Measurements from ENCODE around the gene TMEM184C.

TMEM184C gene

DNA sequence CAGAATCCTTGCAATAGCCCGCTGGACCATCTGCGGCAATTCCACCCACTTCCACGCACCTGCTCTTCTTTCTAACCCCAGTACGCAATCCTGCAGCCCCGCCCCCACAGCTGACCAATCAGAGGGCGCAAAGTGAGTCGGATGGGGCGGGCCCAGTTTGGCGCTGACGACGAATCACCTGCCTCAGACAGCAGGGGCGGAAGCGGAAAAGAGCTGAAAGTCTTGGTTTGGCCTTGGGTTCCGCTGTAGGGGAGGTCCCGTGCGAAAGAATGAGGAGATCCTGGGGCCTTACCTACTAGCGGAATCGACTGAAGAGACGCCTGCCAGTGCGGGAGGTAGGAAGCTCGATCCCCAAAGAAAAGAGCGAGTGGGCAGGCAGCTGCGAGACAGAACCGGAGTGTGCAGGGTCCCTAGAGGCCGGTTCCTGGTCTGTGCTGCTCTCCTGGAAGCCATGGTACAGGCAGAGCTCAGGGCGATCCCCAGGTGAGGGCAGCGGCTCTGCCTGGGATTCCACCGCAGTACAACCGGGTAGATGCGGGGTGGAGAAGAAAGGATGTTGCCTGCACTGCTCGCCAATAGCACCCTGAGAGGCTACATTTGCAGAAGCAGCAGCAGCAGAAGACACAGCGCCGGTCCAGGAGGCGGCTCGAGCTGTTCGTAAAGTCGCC, at the start of gene TMEM184C:
TMEM184C (plus strand) TSS at position 225 of the 668 bp plus-strand sequence. CDS start 560 bp downstream, outside the sequence.
- DNase-seq (ENCODE audit: low read depth): peak; percentile 95

GRCh38 chr4:147570616-147571015, 46.6 kb upstream of the TMEM184C start:
- peak; percentile 18 for DNase-seq (ENCODE audit: low read depth)

DNA sequence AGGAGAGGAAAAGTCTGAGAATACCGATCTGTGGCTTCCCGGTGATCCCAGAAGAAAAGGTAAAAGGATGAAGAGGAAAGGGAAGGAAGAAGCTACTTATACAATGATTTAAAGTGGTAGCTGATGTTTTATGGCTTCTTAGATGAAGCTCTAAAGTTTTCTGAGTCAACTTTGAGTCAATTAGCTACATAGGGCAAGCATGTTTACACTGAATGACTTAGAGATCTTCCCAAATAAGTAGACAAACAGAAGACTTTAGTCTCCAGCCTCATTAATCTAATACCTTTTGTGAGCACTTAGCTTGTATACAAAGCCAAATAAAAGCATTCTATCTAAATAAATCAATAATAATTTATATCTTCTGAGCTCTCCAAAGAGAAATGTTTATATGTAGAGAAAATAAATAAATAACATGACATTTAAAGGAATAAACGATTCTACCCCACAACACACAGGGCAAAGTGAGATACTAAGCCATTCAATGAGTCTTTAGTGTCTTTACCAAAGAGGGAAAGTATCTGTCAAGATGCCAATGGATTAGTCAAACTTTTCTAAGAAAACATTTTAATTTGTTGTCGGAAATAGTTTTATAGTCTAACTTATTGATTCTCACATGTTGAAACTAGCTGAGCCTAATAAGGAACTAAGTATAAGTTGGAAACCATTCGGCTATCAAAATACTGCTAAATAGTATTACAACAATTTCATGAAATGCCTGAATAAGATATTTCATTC, 46.0 kb upstream of the TMEM184C start:
- peak; percentile 62 for DNase-seq (ENCODE audit: low read depth)

DNA sequence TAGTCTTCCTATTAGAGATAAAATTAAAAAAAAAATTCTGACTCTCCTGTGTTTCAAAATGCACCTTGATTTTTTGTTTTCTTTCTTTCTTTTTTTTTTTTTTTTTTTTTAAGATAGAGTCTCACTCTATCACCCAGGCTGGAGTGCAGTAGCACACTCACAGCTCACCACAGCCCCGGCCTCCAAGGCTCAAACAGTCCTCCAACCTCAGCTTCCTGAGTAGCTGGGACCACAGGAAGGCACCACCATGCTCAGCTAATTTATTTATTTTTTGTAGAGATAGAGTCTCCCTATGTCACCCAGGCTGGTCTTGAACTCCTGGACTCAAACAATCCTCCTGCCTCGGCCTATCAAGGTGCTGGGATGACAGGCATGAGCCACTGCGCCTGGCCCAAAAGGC, 41.1 kb upstream of the TMEM184C start:
- DNase-seq (ENCODE audit: low read depth): no peak

DNA sequence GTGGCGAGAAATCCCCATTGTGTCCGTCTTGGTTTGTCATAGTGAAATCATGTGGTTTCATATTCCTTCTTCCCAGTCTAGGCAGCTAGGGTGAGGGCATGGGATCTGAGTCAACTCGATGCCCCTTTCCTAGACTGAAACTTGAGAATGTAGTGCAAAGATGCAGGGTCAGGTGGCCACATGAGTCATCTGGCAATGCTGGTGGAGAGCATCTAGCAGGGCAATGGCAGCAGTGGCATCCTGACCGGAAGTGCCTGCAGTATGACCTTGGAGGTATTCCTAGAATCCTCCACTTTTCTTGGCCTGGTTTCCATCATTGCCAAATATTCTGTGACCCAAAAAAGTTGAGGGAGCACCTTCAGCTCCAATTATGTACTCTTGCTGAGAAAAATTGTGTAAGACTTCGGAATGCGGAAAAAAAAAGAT, 39.1 kb upstream of the TMEM184C start:
- DNase-seq (ENCODE audit: low read depth): peak; percentile 97

DNA sequence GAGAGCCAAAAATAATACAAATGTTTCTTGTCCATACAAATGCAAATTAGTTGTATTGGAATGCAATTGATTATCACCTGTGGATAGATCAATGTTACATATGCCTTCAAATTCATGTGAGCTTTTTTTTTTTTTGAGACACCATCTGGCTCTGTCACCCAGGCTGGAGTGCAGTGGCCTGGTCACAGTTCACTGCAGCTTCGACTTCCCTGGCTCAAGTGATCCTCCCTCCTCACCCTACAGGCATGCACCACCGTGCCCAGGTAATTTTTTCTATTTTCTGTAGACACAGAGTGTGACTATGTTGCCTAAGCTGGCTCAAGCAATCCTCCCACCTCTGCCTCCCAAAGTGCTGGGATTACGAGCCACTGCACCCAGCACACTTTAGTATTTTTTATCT, 38.6 kb upstream of the TMEM184C start:
- DNase-seq (ENCODE audit: low read depth): no peak

DNA sequence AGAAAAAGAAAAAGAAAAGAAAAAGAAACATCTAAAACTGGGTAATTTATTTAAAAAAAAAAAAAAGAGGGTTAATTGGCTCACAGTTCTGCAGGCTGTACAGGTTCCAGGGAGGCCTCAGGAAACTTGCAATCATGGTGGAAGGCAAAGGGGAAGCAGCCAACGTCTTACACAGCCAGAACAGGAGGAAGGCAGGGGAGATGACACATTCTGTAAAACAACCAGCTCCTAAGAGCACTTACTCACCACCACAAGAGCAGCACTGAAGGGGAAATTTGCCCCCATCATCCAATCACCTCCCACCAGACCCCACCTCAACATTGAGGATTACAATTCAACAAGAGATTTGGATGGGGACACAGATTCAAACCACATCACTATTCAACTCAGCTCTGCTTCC, 36.8 kb upstream of the TMEM184C start:
- DNase-seq (ENCODE audit: low read depth): peak; percentile 56

DNA sequence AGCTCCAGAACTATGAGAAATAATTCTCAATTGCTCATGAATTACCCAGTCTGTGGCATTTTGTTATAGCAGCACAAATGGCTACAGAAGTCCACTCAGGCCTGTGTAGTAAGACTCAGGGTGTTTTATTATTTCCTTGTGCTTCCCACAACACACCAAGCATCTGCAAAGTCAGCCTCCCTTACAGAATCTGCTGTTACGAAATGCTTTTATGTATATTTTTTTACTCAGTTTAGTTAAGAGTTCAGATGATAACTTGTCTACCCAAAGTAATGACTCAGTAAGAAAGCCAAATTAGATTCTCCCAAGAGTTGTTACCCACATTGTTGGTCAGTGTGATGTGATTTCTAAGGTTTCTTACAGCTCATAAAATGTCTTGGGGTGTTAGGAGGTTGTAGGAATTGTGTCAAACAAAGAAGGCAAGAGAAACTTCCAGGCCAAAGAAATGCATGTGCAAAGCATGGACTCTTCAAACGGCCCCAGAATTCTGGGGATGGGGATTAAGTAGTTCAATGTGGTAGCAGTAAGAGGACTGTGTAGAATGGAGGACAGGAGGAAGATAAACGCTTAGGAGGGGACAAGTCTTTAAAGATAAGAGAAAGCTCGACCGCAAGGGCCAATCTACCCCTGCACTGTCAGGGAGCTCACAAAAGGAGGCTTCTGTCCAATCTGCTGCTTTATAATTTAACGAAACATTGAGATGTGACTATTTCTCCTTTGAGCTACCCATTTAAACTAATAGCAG, 35.4 kb upstream of the TMEM184C start:
- peak; percentile 86 for DNase-seq (ENCODE audit: low read depth)

- DNase-seq (ENCODE audit: low read depth): peak; percentile 49
Measured at GRCh38 chr4:147582386-147583060, 34.7 kb upstream of the TMEM184C start.

DNA sequence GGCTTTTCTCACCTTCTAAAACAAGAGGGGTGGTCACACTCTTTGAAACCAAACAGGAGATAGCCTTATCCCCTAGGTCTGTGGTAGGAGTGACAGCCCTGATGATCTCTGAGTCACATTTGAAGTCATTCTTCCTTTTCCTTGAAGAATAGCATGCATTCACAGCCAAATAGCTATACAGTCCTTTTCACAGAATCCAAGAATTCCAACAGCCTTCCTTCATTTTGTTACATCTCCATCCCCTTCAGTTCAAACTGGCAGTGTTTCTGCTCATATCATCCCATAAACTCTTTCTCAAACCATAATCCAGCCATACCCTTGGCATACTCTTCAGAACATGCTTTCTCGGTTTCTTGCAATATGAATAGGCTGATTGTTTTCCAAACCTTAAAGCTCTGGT, 33.3 kb upstream of the TMEM184C start:
- peak; percentile 50 for DNase-seq (ENCODE audit: low read depth)

DNA sequence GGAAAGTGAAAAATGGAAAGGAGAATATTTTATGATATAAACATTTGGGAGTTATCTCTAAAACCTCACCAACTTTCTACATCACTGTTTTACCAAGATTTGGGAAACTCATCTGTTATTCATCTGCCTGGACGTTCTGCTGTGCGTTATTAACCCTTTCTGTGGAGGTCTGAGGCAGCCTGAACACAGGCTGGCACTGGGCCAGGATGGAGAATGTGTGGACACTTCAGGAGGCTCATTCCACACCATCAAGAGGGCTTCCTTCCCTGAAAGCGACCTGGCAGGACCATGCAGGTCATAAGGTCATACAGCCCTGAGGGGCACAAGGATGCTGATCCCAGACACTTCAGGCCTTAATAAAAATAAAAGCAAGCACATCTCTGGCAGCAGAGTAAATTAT, 31.2 kb upstream of the TMEM184C start:
- no peak for DNase-seq (ENCODE audit: low read depth)

GRCh38 chr4:147586637-147587036, 30.6 kb upstream of the TMEM184C start:
- DNase-seq (ENCODE audit: low read depth): no peak

DNA sequence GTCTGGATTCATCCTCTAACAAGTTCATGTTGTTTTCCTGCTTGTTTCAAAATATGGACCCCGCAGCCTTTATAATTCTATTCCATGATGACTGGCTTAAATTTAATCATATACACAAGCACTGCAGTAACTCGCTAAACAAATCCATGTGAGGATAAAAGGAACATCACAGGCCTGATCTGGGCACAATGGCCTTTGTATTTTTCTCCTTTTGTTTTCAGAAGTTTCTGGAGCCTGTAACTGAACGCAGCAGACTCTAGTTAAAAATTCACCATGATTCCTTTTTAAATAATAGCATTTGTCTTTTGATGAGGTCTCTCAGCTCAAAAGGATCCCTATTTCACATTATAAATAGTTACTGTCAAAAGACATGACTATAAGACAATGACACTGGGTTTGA, 30.2 kb upstream of the TMEM184C start:
- no peak for DNase-seq (ENCODE audit: low read depth)

DNA sequence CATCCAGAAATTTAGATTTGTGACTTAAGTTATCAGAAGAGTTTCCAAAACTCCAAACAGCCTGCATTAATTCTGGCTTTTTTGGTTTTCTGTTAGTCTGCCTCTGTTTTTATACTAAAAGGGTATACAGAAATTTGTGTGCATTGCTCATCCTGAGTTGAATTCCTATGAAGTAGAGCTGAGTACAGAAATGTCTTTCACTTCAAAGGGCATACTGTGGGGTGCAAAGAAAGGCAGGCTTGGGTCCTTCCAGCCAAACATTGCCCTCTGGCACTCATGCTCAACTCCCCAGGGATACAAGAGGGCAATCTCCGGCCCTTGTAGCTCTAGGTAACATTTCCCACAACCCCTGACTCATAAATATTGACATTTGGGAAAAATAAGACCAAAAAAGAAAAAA, 27.6 kb upstream of the TMEM184C start:
- DNase-seq (ENCODE audit: low read depth): peak; percentile 26

GRCh38 chr4:147590249-147590920, 26.8 kb upstream of the TMEM184C start:
- DNase-seq (ENCODE audit: low read depth): peak; percentile 71

DNA sequence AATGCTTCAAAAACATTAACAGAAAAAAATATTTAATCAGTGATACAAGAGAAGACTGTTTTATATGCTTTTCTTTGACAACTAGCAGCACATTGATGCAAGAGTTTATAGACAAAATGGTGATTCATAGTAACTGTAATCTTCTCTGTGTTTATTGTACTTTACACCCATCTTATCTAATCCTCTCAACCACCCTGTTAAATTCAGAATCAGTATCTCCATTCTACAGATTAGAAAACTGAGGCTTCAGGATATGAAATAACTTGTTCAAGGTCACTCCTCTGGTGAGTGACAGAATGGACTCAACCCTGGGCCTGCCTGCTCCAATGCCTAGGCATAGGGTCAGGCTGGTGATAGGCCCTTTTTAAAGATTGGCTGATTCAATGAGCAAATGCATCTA, 26.1 kb upstream of the TMEM184C start:
- DNase-seq (ENCODE audit: low read depth): peak; percentile 46

DNA sequence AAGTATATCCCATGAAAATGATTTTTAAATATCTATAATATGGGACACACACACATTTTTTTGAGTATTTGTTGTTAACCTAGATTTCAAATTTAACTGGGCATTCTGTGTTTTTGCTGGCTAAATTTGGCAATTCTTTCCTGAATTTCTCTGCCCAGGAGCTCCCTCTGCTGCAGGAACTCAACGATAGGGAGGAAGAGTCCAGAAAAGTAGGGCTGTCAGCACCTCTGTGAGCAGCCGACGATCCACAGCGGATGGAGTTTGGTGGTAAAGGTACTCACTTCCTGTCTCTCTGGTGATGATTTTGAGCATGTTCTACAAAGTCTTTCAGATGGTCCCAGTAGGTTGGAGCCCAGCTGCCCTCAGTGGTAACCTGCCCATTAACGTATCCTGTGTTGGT, 23.1 kb upstream of the TMEM184C start:
- DNase-seq (ENCODE audit: low read depth): no peak

DNA sequence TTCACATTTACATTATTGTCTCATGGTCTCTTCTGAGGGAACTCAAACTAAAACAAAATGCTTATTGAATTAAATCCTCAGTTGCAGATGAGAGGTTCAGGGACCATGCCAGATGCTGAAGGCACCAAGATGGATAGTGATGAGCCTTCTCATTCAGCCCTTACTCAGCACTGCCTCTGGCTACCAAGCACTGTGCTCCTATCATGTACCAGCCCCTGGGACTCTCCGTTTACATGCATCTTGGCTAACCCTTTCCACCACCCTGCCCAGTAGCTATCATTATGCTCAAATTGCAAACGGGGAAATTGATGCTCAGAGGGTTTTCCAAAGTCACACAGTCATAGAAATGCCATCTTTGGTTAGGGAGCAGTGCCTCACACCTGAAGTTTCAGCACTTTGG, 22.6 kb upstream of the TMEM184C start:
- DNase-seq (ENCODE audit: low read depth): no peak

DNA sequence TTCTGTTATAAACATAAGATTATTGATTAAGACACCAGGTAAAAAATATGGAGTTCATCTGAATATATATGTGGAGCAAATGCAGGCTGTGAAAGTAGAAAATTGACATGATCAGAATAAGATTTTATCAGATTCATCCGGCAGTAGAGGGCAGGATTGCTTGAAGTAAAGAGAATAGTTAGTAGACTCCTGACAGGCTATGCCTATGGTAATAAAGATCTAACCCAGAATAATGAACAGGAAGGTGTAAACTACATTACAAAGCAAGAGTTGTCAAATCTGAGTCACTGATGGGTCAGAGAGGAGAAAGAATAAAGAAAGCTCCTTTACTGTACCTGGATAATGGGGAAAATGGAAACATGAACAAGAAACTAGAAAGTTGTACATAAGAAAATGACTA, 20.8 kb upstream of the TMEM184C start:
- DNase-seq (ENCODE audit: low read depth): peak; percentile 34

GRCh38 chr4:147596981-147597380, 20.2 kb upstream of the TMEM184C start:
- DNase-seq (ENCODE audit: low read depth): peak; percentile 94

DNA sequence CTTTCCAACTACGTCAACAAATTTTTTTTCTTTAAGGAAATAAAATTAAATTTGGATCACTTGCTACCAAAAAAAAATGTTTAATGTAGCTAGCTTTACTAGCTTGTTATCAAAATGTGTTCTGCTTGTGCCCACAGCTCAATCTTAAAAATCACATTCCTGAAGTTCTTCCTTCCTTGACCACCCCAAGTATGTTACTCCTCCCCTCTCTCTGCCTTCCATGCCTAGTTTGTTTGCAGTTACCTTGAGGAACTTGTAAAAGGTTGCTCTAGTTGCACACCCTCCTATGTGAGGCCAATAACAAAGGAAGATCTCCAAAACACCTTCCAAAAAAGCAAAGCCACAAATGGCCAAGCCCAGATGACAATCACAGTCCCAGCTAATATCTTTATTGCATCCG, 19.6 kb upstream of the TMEM184C start:
- peak; percentile 26 for DNase-seq (ENCODE audit: low read depth)

DNA sequence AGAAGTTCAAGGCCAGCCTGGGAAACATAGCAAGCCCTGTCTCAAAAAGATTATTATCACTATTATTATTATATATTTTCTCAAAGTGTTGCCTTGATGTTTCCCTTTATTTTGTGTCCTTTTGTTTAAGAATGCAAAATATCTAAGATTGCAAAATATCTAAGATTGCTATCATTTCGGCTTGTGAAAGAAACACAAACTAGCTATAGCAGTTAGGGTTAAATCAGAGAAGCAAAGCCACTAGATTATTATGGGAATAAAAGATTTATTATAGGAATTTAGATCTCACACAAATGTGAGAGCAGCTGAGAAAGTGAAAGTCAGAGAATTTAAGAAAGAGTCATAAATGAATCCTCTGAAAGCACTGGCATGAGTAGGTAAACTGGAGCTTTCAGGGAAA, 18.0 kb upstream of the TMEM184C start:
- peak; percentile 49 for DNase-seq (ENCODE audit: low read depth)
